C4-2B (cell line): ENCODE measurements around the gene ANAPC16.

Source experiments
- CTCF ChIP-seq: fragments of 450-650 bp; conservative IDR thresholded peaks from 2 replicates; pipeline ENCODE4 v1.5.1; 2017; ENCODE audit warnings: mild to moderate bottlenecking
- ZFX ChIP-seq: fragments of 450-650 bp; IDR thresholded peaks from 2 replicates; pipeline ENCODE4 v1.6.1; 2017

DNA sequence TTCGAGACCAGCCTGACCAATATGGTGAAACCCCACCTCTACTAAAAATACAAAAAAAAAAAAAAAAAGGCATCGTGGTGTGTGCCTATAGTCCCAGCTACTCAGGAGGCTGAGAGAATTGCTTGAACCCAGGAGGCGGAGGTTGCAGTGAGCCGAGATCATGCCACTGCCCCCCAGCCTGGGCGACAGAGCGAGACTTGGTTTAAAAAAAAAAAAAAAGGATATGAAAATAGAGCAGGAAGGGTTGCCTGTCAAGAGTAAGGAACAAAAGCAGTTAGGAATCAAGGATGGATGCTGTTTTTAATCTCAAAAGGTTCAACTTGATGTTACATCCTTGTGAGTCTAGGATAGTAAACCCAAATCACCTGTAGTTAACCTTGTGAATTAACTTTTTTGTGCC is 12.0 kb downstream of the ANAPC16 start:
- no peak for TF ChIP-seq CTCF
- no peak for TF ChIP-seq ZFX
